ENCODE data around the gene THADA.

DNA sequence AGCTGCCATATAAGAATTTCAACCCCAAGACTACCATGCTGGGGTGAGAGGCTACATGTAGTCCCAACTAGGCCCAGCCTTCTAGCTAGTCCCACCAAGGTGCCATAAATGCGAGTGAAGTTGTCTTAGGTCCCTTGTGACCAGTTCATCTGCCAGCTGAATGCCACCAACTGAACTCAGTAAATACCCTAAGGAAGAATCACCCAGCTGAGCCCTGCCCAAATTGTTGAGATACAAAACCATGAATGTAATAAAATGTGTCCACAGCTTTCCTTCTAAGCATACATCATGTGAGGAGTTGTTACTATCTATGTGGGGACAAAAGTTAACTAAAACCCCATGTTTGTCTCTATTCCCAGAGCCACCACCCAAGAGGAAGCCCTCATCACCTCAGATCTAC, 70.3 kb downstream of the THADA start:
- TF ChIP-seq POLR2A (IDR thresholded peaks at IDR 0.05), result no peak
- TF ChIP-seq, protein P1, sequence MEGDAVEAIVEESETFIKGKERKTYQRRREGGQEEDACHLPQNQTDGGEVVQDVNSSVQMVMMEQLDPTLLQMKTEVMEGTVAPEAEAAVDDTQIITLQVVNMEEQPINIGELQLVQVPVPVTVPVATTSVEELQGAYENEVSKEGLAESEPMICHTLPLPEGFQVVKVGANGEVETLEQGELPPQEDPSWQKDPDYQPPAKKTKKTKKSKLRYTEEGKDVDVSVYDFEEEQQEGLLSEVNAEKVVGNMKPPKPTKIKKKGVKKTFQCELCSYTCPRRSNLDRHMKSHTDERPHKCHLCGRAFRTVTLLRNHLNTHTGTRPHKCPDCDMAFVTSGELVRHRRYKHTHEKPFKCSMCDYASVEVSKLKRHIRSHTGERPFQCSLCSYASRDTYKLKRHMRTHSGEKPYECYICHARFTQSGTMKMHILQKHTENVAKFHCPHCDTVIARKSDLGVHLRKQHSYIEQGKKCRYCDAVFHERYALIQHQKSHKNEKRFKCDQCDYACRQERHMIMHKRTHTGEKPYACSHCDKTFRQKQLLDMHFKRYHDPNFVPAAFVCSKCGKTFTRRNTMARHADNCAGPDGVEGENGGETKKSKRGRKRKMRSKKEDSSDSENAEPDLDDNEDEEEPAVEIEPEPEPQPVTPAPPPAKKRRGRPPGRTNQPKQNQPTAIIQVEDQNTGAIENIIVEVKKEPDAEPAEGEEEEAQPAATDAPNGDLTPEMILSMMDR (IDR thresholded peaks at IDR 0.05), result no peak

Data from thyroid gland (tissue), 4 donors.